OCI-LY1 (cell line): ENCODE data around the gene ZFC3H1.

Source experiments
- CTCF ChIP-seq: fragments of 200-600 bp; sonication (generic), shearing (Covaris generic); IDR thresholded peaks from 2 replicates; pipeline ENCODE4 v1.5.1; 2017; ENCODE audit warnings: mild to moderate bottlenecking, antibody characterized with exemption, low read length, moderate library complexity, mixed read lengths
- EZH2 ChIP-seq: fragments of 200-600 bp; sonication (generic), shearing (Covaris generic); IDR thresholded peaks from 2 replicates; pipeline ENCODE4 v1.8.0; 2017; ENCODE audit warnings: borderline replicate concordance, mixed run types, mild to moderate bottlenecking, antibody characterized with exemption, low read length, moderate library complexity, mixed read lengths

GRCh38 chr12:71710276-71711125 is 46.9 kb upstream of the ZFC3H1 start:
- TF ChIP-seq CTCF (no peak), EZH2 (no peak)
